Measurements from ENCODE around the gene PPIE. TPM values are rescaled to one million over a fixed set of nuclear protein-coding genes. Genes with fewer than 3 reads are reported as not detected.

Gene PPIE
- total and polyA plus RNA-seq, 2 experiments from 2014 or later = 27.8 to 51.9 TPM

- no peak overlapping the region for H3K4me3 ChIP-seq
- Mint-ChIP-seq H3K4me3 (no peak overlapping the region), H3K27ac (no peak overlapping the region), H3K4me1 (no peaks in the 10 kb centered on the region; the same call in 2 of the 3 replicates), H3K9me3 (no peaks in the 10 kb centered on the region), H3K27me3 (ENCODE audit: insufficient read depth, low read depth, poor library complexity) (no peaks in the 10 kb centered on the region), H3K36me3 (ENCODE audit: low read depth) (peaks cover 52% of the 10 kb centered on the region)
- no peaks in the 10 kb centered on the region for H3F3A ChIP-seq (replicated peaks; ENCODE audit: low read depth)
- DNase-seq (ENCODE audit: low spot score) = no peak
- no peak overlapping the region for H3K27ac ChIP-seq (ENCODE audit: low read depth)
- H4K20me1 ChIP-seq (replicated peaks; ENCODE audit: insufficient read depth) = peaks cover 9% of the 10 kb centered on the region
- no peak overlapping the region for H3K4me2 ChIP-seq
- no peaks in the 10 kb centered on the region for H3K79me2 ChIP-seq (replicated peaks; ENCODE audit: insufficient read depth)
- peaks cover 16% of the 10 kb centered on the region; the same call in 1 of the 2 replicates for H3K36me3 ChIP-seq (ENCODE audit: insufficient read depth)
- H3K4me1 ChIP-seq (ENCODE audit: insufficient read depth) = no peaks in the 10 kb centered on the region
- no peaks in the 10 kb centered on the region for H3K27me3 ChIP-seq (ENCODE audit: insufficient read depth)
- no peak overlapping the region for H2AFZ ChIP-seq
- H3K9me2 ChIP-seq (ENCODE audit: insufficient read depth) = no peaks in the 10 kb centered on the region
- TF ChIP-seq, protein P1, sequence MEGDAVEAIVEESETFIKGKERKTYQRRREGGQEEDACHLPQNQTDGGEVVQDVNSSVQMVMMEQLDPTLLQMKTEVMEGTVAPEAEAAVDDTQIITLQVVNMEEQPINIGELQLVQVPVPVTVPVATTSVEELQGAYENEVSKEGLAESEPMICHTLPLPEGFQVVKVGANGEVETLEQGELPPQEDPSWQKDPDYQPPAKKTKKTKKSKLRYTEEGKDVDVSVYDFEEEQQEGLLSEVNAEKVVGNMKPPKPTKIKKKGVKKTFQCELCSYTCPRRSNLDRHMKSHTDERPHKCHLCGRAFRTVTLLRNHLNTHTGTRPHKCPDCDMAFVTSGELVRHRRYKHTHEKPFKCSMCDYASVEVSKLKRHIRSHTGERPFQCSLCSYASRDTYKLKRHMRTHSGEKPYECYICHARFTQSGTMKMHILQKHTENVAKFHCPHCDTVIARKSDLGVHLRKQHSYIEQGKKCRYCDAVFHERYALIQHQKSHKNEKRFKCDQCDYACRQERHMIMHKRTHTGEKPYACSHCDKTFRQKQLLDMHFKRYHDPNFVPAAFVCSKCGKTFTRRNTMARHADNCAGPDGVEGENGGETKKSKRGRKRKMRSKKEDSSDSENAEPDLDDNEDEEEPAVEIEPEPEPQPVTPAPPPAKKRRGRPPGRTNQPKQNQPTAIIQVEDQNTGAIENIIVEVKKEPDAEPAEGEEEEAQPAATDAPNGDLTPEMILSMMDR (conservative IDR thresholded peaks at IDR 0.05; ENCODE audit: low read depth in 2 of 2) = no peak
- TF ChIP-seq CREB1 (CRISPR knock-in tag; IDR thresholded peaks at IDR 0.05; ENCODE audit: low read depth) = no peak
- TF ChIP-seq ZNF114 (CRISPR knock-in tag; IDR thresholded peaks at IDR 0.05) = no peak
- TF ChIP-seq ZNF331 (CRISPR knock-in tag; IDR thresholded peaks at IDR 0.05; ENCODE audit: low read depth) = no peak
- no peak for TF ChIP-seq POLR2AphosphoS5 (IDR thresholded peaks at IDR 0.05; ENCODE audit: low read depth)
- TF ChIP-seq REST (IDR thresholded peaks at IDR 0.05; ENCODE audit: unreplicated experiment) = no peak
- no peak for TF ChIP-seq NANOG (IDR thresholded peaks at IDR 0.05; ENCODE audit: borderline replicate concordance)
- TF ChIP-seq ZNF462 (CRISPR knock-in tag; IDR thresholded peaks at IDR 0.05) = no peak
- TF ChIP-seq EZH2 (IDR thresholded peaks at IDR 0.05; ENCODE audit: low read depth, unreplicated experiment) = no peak
- no peak for TF ChIP-seq JUNB (IDR thresholded peaks at IDR 0.05; ENCODE audit: unreplicated experiment)
- TF ChIP-seq EZH2phosphoT487 (IDR thresholded peaks at IDR 0.05; ENCODE audit: unreplicated experiment) = no peak
- no peak for TF ChIP-seq STAT1 (IDR thresholded peaks at IDR 0.05; ENCODE audit: unreplicated experiment)
- TF ChIP-seq, protein P2, sequence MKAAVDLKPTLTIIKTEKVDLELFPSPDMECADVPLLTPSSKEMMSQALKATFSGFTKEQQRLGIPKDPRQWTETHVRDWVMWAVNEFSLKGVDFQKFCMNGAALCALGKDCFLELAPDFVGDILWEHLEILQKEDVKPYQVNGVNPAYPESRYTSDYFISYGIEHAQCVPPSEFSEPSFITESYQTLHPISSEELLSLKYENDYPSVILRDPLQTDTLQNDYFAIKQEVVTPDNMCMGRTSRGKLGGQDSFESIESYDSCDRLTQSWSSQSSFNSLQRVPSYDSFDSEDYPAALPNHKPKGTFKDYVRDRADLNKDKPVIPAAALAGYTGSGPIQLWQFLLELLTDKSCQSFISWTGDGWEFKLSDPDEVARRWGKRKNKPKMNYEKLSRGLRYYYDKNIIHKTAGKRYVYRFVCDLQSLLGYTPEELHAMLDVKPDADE (IDR thresholded peaks at IDR 0.05) = no peak
- no peak for ATAC-seq
Observed at GRCh38 chr1:39753132-39754025, 14.7 kb downstream of the PPIE start.
